M059J (cell line): ENCODE data around the gene CARD10. TPM values are rescaled to one million over a fixed set of nuclear protein-coding genes. Genes with fewer than 3 reads are reported as not detected.
"Not testable (repeated sequence)": the region's sequence is repeated elsewhere in the genome, so short reads cannot be mapped to it uniquely, and the experiment has no call there.

Experiments used
- DNase-seq: peaks from one replicate; pipeline ENCODE4 v3.0.0-alpha.2; 2012; ENCODE audit warnings: low read depth
- total RNA-seq: library from RNA; depleted of rRNA; stranded (reverse); fragments of >200 nt; shearing (Covaris generic); gene quantifications from 2 replicates; pipeline ENCODE4 v1.2.3, GENCODE V29; 2014

The CARD10 gene
- total RNA-seq, 1 experiment from 2014 or later = 10.6 TPM

DNA sequence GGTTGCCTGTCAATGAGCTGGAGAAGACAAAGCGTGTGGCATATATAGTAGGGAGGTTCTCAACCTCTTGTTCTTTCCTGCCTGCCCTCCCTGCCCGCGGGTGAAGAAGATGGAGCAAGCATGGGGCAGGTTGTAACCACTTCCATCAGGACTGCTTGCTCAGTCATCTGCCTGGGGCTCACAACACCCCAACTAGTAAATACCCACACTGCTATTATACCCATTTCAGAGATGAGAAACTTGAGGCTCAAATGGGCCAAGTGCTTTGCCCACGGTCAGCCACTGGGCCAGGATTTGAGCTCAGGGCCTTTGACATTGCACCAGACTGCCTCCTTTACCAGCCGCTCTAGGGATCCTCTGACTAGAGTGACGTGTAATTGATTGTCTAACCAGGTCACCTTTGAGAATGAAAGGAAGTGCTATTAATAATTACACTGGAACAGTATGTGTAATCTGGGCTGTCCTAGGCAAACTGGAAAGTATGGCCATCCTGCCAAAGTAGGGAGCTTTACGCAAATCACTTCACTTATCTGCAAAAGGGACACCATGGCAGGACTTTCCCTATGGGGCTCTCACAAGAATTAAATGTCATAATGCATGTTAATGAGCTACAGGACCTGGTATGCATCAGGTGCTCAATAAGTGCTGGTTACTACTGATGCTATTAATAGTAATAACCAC lies 38.2 kb upstream of the CARD10 start:
- DNase-seq = no peak

DNA sequence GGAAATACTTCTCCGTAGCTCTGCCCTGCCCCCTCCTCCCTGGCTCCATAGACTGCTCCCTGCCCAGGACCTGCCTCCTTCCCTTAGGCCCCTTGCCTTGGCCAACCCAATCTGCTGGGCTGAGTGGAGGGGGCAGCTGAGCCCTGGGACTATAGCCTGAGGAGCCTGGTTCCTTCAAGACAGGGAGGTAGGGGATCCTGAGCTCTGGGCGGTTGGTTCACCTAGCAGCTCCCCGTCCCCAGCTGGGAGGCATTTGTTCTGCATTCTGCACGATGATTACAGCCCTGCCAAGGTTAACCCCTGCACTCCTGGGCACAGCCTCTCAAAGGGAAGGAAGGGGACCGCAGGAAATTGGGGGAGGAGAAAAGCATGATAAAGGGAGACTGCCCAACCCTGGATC lies 37.5 kb upstream of the CARD10 start:
- no peak for DNase-seq

DNA sequence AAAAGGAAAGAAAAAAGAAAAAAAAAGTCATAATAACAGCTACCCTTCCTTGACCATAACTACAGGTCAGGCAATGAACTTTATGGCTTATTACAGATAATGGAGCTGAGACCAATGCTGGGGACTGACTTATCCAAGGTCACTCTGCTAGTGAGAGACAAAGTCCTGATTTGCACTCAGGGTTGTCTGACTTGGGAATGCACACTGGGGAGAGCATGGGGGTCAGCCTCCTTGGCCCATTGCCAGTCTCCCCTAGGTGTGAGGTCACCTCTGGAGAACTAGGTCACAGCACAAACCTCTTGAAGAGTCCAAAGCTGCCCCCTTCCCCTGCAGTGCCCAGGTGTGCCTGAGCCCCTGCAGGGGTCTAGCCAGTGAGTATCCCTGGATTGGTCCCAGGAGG lies 35.8 kb upstream of the CARD10 start:
- DNase-seq = no peak

DNA sequence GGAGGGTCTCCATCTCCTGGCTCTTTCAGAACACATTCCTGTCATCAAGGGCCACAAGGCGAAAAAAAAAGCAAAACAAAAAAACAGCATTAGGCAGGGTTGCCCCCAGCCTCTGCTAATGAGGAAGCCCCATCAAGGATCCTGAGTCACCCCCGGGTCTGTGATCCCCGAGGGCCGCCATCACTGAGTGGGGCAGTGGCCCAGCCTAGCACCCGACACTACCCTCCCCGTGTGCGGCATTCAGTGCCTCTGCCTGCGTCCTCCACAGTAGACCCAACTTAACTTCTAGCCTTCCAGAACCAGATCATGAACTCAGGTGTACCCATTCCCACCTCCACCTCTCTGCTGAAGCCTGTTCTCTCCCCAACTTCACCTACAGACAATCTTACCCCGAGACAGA lies 34.5 kb upstream of the CARD10 start:
- no peak for DNase-seq

DNA sequence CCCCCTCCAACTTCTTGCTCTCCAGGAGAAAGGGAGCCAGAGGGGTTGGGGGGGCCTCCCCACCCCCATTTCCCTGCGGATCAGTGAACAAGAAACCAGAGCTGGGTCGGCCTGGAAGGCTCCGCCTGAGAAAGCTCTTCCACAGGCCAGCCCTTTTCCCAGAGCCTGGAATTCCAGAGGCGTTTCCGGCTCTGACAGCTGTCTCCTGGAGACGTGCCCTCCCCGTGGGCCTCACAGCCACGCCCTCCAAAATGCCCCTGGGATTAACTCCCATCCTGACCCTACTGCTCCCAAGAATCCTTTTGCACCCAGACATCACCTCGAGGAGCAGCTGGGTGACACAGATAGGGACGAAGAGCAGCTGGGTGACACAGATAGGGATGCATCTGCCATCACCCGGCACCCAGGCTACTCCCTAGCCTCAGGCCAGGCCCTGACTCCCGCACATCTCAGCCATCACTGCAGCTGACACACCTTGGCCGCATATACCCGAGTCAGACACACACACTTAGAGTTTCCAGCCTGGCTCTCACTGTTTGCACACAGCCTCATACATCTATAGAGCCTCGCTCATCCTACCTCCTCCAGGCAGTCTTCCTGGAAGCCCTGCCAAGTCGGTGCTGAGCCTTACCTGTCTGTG lies 33.4 kb upstream of the CARD10 start:
- DNase-seq = no peak

DNA sequence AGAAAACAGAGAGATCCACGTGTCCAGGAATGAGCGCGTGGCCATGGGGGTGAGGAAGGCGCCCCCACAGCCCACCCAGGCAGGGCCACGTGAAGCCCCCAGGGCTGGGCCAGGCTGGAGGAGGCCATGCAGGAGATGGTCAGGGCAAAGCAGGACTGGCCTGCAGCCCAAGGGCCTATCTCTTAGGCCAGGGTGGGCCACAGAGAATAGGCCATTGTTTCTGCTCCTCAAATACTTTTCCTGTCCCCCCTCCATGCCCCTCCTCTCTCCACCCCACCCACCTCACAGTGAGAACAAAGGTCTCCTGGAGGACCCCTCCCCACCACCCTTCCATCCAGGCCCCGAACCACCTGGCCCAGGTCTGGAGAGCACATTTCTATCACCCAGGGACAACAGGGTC lies 32.8 kb upstream of the CARD10 start:
- no peak for DNase-seq

DNA sequence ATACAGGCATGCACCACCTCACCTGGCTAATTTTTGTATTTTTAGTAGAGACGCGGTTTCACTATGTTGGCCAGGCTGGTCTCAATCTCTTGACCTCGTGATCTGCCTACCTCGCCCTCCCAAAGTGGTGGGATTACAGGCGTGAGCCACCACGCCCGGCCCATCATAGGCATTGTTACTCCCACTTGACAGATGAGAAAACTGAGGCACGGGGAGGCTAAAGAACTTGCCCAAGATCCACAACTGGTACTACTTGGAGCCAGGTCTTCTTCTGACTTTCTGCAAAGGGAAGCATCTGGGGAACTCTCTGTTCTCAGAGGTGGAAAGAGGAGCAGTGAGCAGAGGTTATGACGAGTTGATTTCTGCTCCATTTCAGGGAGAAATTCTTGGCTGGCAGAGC lies 31.7 kb upstream of the CARD10 start:
- not testable (repeated sequence) for DNase-seq

DNA sequence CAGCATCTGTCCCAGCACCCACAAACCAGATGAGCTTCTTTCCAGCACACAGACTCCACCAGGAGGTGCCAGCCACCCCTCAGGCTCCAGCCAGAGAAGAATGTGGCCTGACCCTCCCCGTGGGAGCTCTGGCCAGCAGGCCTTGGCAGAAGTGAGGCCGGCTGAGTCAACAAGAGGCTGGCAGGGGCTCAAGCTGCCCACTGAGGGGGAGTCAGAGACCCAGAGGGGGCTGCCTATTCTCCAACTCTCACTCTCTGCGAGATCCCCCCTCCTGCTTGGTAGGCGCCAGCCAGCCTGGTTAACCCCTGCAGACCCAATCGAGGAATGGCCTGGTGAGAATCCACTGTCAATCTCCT lies 30.5 kb upstream of the CARD10 start:
- peak; percentile 78 for DNase-seq

DNA sequence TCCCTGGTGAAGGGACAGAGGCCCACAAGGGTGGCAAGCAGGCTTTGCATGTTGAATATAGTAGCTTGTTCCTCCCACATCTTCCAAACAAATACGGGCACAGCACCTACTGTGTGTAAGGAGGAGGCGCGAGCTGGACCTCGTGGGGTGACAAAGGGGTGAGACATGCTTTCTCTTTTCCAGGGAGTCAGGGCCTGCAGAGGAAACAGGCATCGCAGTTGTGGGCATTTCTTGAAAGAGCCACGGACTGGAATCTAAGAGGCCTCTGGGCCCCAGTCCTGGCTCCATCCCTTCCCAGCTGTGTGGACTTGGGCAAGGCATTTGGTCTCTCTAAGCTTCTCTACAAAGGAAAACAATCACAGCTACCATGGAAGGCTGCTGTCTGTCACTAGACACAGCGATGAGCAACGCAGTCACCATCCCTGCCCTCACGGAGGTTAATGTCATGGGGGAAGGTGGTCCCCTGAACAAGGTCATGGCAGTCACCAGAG lies 28.1 kb upstream of the CARD10 start:
- DNase-seq = no peak

DNA sequence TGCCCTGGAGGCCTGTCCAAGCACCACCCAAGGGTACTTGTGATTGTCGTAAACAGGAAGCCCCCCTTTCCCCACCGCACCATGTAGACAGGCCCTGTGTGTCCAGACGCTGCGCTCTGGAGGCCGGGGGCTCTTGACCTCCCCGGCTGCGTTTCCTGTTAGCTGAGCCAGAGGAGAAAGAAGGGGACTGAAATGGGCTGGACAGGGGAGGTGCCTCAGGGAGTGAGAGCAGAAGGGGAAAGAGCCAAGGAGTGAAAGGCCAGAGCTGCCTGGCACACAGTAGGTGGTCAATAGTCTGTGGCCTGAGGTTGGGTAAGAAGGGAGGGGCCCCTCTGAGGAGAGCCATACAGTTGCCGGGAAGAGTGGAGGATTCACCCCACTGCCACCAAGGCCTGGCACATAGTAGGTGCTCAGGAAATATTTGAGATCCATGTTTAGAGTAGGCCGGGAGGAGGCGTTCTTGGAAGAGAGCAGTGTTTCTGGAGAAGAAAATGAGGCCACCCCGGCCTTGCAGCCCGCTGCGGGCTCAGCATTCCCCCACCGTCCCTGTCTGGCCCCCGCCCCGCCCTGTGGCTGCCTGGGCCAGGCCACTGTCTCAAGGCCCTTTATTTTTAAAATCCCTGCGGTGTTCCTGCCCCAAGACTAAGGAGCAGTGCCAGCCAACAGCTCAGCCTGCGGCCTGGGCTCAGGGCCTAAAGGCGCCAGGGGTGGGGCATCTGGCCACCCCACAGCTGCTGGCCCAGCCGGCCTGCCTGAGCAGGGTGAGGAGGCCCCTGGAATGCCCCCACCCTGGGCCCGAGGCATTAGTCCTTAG lies 27.4 kb upstream of the CARD10 start:
- peak; percentile 88 for DNase-seq

DNA sequence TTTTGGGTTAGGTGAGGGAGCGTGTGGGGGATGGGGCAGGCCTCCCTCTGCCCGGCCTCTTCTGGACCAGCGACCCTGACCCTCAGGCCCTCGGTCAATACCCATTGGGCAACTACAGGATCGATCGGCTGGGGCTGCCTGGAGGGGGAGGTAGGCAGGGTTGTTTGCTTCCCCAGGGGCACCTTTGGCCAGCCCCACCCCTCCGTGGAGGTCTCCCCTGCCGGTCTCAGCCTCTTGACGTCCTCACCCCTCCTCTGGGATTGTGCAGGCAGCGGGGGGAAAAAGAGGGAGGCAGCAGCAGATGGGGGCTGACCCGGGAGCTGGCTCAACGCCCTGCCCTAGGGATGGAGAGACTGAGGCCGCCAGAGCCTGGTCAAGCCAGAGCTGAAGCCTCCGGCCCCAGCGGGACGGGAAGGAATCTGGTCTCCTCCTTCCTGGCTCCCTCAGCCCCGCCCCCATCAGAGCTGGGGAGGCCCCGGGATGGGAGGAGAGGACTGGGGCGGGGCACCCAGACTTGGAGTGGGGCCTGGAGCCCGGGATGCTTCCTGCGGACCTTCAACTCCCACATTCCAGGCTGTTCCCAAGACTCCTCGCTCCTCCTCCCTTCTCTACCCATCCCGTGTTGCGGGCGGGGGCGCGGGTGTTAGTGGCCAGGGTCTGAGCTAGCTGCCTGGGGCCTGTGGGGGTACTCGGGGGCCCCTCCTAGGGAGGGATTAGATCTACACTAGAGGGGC lies 26.7 kb upstream of the CARD10 start:
- peak; percentile 97 for DNase-seq

DNA sequence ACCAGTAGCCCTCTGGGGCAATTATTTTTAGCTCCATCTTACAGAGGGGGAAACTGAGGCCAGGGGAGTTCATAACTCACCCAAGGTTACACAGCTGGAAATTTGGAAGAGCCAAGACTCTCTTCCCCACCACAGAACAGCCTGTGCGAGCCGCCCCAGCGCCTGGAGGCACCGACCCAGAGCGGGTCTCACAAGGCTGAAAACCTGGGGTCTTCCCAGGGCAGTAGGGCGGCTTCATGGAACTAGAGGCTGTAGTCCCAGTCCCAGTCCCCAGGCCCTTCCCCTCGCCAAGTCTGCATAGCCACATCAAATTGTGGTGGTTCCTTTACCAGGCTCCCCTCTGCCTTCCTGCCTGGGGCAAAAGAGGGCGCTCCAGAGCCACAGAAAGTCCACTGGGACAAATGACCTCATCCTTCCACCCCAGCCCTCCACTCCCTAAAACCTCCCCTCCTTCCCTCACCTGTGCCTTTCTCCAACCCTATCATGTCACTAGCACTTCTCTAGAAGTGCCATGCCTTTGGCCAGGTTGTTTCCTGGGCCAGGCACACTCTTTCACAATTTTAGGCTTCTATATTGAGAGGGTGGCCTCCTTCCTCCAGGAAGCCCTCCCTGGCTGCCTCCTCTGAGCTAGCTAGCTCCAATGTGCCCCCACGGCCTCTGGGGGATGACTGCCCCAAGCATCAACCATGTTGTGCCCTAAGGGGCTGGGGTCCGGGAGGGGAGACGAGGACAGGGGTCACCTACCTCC lies 25.9 kb upstream of the CARD10 start:
- DNase-seq = peak; percentile 72

DNA sequence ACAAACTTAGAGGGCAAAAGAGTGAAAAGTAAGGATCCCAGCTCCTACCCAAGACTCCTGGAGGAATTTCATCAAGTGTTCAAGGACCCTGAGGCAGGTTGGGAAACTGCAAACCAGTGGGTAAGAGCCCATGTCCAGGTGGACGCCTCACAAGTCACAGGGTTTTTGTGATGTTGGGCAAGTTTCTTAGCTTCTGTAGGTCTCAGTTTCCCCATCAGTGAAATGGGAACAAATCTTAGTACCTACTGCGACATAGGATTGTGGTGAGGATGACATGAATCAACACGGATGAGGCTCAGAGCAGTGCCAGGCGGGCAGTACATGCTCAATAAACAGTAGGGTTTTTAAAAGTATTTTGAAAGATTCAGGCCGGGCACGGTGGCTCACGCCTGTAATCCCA lies 23.7 kb upstream of the CARD10 start:
- DNase-seq = no peak

DNA sequence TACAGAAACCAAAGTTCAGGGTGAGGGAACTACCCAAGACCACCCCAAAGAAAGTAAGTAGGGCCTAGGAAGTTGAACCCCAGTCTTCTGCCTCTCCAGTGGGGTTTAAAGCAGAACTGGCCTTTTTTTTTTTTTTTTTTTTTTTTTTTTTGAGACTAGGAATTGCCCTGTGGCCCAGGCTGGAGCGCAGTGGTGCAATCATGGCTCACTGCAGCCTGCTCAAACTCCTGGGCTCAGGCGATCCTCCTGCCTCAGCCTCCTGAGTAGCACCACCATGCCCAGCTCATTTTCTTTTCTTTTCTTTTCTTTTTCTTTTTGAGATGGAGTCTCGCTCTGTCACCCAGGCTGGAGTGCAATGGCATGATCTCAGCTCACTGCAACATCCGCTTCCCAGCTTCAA lies 23.2 kb upstream of the CARD10 start:
- not testable (repeated sequence) for DNase-seq

DNA sequence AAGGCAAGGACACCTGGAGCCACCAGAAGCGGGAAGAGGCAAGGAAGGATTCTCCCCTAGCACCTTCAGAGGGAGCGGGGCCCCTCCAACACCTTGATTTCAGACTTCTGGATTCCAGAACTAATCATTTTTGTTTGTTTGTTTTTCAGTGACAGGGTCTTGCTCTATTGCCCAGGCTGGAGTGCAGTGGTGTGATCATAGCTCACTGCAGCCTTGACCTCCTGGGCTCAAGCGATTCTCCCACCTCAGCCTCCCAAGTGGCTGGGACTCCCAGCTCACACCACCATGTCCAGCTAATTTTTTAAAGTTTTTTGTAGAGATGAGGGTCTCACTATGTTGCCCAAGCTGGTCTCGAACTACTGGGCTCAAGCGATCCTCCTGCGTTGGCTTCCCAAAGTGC lies 20.6 kb upstream of the CARD10 start:
- not testable (repeated sequence) for DNase-seq

DNA sequence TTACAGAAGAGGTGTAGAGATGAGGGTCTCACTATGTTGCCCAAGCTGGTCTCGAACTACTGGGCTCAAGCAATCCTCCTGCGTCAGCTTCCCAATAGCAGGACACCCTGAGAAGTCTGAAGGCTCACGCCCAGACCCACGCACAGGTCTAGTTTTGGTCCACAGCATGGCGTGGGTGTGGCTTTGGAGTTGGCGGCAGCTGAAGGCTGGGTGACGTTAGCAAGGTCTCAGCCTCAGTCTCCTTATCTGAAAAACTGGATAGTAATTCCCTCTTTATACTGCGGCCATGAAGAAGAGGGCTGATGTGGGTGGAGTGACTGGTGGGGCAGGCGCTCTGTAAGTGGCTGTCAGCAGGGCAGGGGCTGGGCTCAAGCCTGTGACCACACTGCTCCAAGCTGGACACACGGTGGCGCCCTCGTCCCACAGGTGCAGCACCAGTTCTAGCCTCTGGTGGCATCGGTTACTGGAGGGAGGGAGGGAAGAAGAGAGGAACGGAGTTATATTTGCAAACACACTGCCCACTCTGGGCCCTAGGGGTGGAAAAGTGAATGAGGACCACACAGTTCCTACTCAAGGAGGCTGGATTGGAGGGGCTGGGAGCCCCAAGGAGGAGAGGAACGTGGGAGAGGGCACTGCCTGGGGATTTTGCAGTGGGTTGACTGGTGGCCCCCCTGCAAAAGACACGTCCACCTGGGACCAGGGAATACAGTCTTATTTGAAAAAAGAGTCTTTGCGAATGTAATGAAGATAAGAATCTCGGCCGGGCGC lies 19.6 kb upstream of the CARD10 start:
- DNase-seq = peak; percentile 84

DNA sequence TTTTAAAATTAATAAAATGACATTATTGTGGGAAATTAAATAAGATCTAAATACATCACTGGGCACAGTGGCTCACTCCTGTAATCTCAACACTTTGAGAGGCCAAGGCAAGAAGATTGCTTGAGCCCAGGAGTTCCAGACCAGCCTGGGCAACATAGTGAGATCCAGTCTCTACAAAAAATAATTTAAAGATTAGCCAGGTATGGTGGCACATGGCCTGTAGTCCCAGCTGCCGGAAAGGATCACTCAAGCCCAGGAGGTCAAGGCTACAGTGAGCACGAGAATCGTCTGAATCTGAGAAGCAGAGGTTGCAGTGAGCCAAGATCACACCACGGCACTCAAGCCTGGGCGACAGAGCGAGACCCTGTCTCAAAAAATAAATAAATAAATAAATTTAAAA lies 15.9 kb upstream of the CARD10 start:
- DNase-seq = no peak

DNA sequence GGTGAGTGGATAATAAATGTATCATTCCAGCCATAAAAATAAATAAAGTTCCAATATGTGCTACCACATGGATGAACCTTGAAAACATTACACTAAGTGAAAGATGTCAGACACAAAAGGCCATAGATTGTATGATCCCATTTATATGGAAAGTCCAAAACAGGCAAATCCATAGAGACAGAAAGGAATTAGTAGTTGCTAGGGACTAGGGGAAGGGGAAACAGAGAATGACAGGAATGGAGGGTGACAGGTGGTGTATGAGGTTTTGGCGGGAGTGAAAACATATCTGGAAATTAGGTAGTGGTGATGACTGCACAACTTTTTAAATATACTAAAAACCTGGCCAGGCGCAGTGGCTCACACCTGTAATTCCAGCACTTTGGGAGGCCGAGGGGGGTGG lies 15.2 kb upstream of the CARD10 start:
- no peak for DNase-seq

DNA sequence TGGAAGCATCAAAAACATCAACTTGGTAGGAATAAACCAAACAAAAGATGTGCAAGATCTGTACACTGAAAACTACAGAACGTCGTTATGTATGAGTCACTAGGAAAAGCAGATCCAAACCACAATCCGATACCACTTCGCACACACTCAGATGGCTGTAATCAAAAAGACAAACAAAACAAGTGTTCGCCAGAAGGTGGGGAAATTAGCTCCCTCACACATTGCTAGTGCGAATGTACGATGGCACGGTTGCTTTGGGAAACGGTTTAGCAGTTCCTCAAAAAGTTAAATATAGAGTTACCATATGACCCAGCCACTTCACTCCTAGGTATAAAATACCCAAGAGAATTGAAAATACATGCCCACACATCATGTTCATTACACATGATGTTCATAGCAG lies 14.8 kb upstream of the CARD10 start:
- peak; percentile 74 for DNase-seq

DNA sequence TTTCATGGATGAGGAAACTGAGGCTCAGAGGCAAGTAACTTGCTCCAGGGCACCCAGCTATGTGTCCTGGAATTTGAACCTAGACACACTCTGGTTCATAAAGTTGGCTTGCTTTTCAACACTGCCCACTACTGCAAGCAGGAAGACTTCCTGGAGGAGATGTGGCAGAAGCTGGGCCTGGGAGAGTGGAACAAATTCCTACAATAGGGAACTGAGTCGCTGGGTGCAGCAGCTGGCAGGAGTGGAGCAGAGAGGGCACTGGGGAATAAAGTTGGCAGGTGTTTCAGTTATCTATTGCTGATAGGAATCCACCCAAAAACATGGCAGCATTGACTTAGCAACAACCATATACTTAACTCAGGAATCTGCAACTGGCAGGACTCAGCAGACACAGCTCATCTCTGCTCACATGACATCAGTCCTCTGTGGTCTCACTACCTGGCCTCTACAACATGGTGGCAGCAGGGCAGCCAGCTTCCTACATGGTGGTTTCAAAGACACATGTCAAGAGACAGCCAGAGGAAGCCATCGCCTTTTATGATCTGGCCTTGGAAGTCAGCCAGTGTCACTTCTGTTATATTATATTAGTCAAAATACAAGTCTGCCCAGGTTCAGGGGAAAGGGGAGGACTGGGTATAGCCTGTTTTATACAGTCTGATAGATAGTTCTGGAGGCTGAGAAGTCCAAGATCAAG lies 10.6 kb upstream of the CARD10 start:
- DNase-seq = no peak
